ENCODE results near the gene TFF1. TPM values are rescaled to one million over a fixed set of nuclear protein-coding genes. Genes with fewer than 3 reads are reported as not detected.

Gene TFF1
- total and polyA plus RNA-seq, 2 of the 4 experiments (the other 2 are of a cell fraction) = not detected

- POLR2A ChIA-PET (ENCODE audit: unreplicated experiment) = no interaction called here
Observed at GRCh38 chr21:42358261-42358660, 8.1 kb downstream of the TFF1 start.

More at GRCh38 chr21:42358261-42358660, 8.1 kb downstream of the TFF1 start:
- Histone ChIP-seq H3K9ac (ENCODE audit: low read depth, low read length) (no peak overlapping the region), H3K79me1 (ENCODE audit: low read depth in 1 of 2, low read length in 2 of 2) (no peaks in the 10 kb centered on the region), H3K23ac (ENCODE audit: low read depth, low read length) (no peak overlapping the region), H4K91ac (ENCODE audit: insufficient read depth, low read depth, low read length) (no peak overlapping the region), H3K4me2 (ENCODE audit: low read depth, low read length) (no peak overlapping the region), H2BK5ac (ENCODE audit: low read depth, low read length, poor library complexity, severe bottlenecking) (no peak overlapping the region), H3K36me3 (ENCODE audit: control insufficient read depth, insufficient read depth, low read length) (no peaks in the 10 kb centered on the region), H4K8ac (ENCODE audit: low read depth in 2 of 2, low read length in 2 of 2) (no peak overlapping the region), H3K4me1 (ENCODE audit: control insufficient read depth, insufficient read depth, low read length) (no peaks in the 10 kb centered on the region), H2AK5ac (ENCODE audit: low read depth, low read length) (no peak overlapping the region), H3K14ac (replicated peaks; ENCODE audit: low read depth, low read length) (no peak overlapping the region), H2AK9ac (replicated peaks; ENCODE audit: low read depth, low read length, poor library complexity) (no peak overlapping the region), H3K4me3 (ENCODE audit: insufficient read depth, low read depth, low read length) (no peak overlapping the region), H3K9me3 (ENCODE audit: control insufficient read depth, insufficient read depth, low read length) (no peaks in the 10 kb centered on the region), H4K5ac (ENCODE audit: low read depth, low read length) (no peak overlapping the region), H2BK15ac (ENCODE audit: low read depth, low read length) (no peak overlapping the region), H3K18ac (ENCODE audit: low read depth, low read length) (no peak overlapping the region), H3K56ac (ENCODE audit: extremely low read depth, insufficient read depth, low read length) (no peak overlapping the region), H2BK120ac (ENCODE audit: low read depth, low read length) (no peak overlapping the region), H2AFZ (replicated peaks; ENCODE audit: low read length, poor library complexity) (no peak overlapping the region), H3K27me3 (ENCODE audit: control insufficient read depth, insufficient read depth, low read length) (peaks cover 17% of the 10 kb centered on the region), H3K27ac (ENCODE audit: insufficient read depth, low read length) (no peak overlapping the region), H2BK20ac (ENCODE audit: low read depth, low read length) (no peak overlapping the region), H3K9me1 (ENCODE audit: insufficient read depth, low read length) (no peaks in the 10 kb centered on the region), H3K4ac (ENCODE audit: low read depth, low read length) (no peak overlapping the region), H4K20me1 (ENCODE audit: insufficient read depth, low read length) (no peaks in the 10 kb centered on the region)
- DNase-seq (no peak), ATAC-seq (ENCODE audit: low read depth) (no peak)
- CTCF ChIA-PET = no interaction called here
- TF ChIP-seq POLR2A (IDR thresholded peaks at IDR 0.05; ENCODE audit: low read depth, low read length) = no peak
- TF ChIP-seq RAD21 (IDR thresholded peaks at IDR 0.05; ENCODE audit: low read length) = no peak
- TF ChIP-seq USF2 (IDR thresholded peaks at IDR 0.05; ENCODE audit: low read depth, low read length) = no peak
- TF ChIP-seq MAZ (IDR thresholded peaks at IDR 0.05; ENCODE audit: borderline replicate concordance, low read depth, low read length) = no peak
- no peak for TF ChIP-seq RCOR1 (IDR thresholded peaks at IDR 0.05; ENCODE audit: insufficient replicate concordance, low read length)
- no peak for TF ChIP-seq NFE2L2 (IDR thresholded peaks at IDR 0.05; ENCODE audit: low read depth, low read length)
- no peak for TF ChIP-seq CEBPB (IDR thresholded peaks at IDR 0.05; ENCODE audit: low read depth, low read length)
- no peak for TF ChIP-seq MAFK (IDR thresholded peaks at IDR 0.05; ENCODE audit: low read depth, low read length)
- no peak for TF ChIP-seq RFX5 (IDR thresholded peaks at IDR 0.05; ENCODE audit: low read depth, low read length)
- TF ChIP-seq CHD1 (IDR thresholded peaks at IDR 0.05; ENCODE audit: low read depth, low read length) = no peak
- no peak for TF ChIP-seq ELK1 (IDR thresholded peaks at IDR 0.05; ENCODE audit: borderline replicate concordance, low read depth, low read length)
- TF ChIP-seq MXI1 (IDR thresholded peaks at IDR 0.05; ENCODE audit: borderline replicate concordance, low read depth, low read length) = no peak
- TF ChIP-seq BHLHE40 (IDR thresholded peaks at IDR 0.05; ENCODE audit: low read depth, low read length) = no peak
- dilution Hi-C loops (cut with HindIII; ENCODE audit: low sequenced_read_pairs, unreplicated experiment) (no loop called here), in situ Hi-C loops (cut with MboI; ENCODE audit: low sequenced_read_pairs) (no loop called here), intact Hi-C loops (cut with micrococcal nuclease) (no loop called here)
- 76% methylated on average over 8 of the region's 12 CpGs; no CpG with 5 or more reads in 1 of the 2 experiments for WGBS, 2 experiments (ENCODE audit: extremely low coverage in 2 of 2, insufficient read length in 1 of 2)
- BruUV-seq (replicated peaks) = no TSS peak
